Stimulated activated CD8-positive, alpha-beta memory T cell treated with anti-CD3 and anti-CD28 coated beads, Interleukin-12 subunit alpha, Interleukin-12 subunit beta, amount 100 ng/mL, for 24 hours (primary cell): ENCODE data around the gene LLGL2.

Experiments used
- DNase-seq: peaks from one replicate; pipeline ENCODE4 v3.0.0-alpha.2; 2020; ENCODE audit errors: extremely low read depth

The LLGL2 gene

DNA sequence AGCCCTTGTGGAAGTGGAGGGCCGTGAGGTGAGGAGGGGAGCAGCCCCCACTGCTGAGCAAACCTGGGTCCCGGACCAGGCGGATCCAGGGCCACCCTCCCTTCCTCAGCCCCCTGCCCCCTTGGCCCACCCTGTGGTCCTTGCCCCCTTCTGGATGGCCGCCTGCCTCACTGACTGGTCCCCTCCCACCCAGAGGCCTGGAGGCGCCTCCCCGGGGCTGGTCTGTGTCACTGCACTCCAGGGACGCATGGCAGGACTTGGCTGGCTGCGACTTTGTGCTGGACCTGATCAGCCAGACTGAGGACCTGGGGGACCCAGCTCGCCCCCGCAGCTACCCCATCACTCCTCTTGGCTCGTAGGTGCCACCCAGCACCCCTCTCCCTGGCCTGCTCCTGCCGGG, 88.5 kb downstream of the LLGL2 start:
- no peak for DNase-seq

GRCh38 chr17:75614556-75615270, 89.2 kb downstream of the LLGL2 start:
- DNase-seq: no peak

- DNase-seq: no peak
Measured at GRCh38 chr17:75615301-75615700, 89.8 kb downstream of the LLGL2 start.

DNA sequence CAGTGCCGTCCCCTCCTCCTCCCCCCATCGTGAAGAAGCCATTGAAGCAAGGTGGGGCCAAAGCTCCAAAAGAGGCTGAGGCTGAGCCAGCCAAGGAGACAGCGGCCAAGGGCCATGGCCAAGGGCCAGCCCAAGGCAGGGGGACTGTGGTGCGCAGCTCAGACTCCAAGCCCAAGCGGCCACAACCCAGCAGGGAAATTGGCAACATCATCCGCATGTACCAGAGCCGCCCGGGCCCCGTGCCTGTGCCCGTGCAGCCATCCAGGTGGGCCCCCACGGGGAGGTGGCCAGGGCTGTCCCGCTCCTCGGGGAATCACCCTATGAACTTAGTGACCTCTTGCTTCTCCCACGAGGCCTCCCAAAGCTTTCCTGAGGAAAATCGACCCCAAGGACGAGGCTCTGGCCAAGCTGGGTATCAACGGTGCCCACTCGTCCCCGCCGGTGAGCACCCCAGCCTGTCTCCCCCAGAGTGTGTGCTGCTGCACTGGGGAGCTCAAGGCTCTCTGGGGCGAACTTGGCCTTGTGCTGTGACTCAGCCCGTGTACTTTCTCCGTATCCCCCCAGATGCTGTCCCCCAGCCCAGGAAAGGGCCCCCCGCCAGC, 91.1 kb downstream of the LLGL2 start:
- no peak for DNase-seq

DNA sequence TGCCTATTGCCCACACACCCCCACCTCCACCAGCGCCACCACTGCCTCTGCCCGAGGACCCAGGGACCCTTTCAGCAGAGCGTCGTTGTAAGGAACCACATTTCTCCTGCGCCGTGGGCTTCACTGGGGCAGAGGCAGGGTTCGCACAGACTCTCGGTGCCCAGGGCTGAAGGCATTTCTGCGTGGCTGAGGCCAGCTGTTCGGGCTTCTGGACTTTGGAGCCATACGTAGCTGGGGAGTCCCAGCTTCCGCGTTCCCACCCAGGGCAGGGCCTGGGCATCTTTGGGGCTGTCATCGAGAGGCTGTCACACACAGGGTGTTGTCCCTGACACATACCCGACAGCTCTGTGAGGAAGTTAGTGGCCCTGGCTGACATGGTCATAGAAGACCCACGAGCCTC, 91.7 kb downstream of the LLGL2 start:
- no peak for DNase-seq

GRCh38 chr17:75617675-75618074, 92.2 kb downstream of the LLGL2 start:
- no peak for DNase-seq

GRCh38 chr17:75619506-75620431, 94.3 kb downstream of the LLGL2 start:
- DNase-seq: no peak

GRCh38 chr17:75621489-75621888, 96.0 kb downstream of the LLGL2 start:
- no peak for DNase-seq

DNA sequence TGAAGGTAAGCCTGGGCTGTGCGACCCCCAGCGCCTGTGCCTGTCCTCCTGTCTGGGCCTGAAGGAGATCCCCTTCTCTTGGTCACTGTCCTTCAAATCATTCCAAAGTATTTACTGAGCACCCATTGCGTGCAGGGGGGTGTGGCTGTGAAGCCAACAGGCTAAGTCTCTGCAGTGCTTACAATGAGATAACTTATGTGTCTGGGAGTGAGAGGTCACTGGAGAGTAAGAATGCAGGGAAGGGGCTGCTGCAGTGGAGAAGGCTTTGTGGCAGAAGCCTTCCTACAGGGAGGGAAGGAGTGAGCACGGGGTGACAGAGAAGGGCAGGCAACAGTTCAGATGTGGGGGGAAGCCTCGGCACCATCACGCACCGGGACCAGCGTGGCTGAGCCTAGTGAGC, 96.6 kb downstream of the LLGL2 start:
- no peak for DNase-seq

- DNase-seq: no peak
Measured at GRCh38 chr17:75622771-75623273, 97.3 kb downstream of the LLGL2 start.

- no peak for DNase-seq
Measured at GRCh38 chr17:75623386-75623785, 97.9 kb downstream of the LLGL2 start.

DNA sequence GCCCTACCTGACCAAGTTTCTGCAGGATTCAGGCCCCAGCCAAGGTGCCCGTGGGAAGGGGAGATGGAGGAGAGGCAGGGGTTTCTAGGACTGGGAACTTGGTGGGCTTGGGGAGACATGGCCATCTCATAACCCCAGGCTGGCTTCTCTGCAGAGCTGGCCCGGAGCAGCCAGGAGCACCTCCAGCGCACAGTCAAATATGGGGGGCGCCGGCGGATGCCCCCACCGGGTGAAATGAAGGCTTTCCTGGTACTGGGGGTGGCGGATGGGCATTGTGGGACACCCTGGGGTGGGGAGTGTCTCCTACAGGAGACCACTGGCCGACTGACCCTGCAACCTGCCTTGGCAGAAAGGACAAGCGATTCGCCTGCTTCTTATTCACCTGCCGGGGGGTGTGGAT, 98.5 kb downstream of the LLGL2 start:
- no peak for DNase-seq
